Neural crest cell (in vitro differentiated cells): Measurements from ENCODE around the gene TENM3. TPM values are rescaled to one million over a fixed set of nuclear protein-coding genes. Genes with fewer than 3 reads are reported as not detected.

Experiments
- DNase-seq: peaks from one replicate; pipeline ENCODE4 v3.0.0; 2021; ENCODE audit warnings: low read depth, mixed read lengths, low spot score
- H3K27ac Mint-ChIP-seq: one replicate; pipeline ENCODE4 v1.8.0; 2021; ENCODE audit warnings: mild to moderate bottlenecking, mixed read lengths; ENCODE audit not compliant: unreplicated experiment
- H3K27me3 Mint-ChIP-seq: 2 replicates; pipeline ENCODE4 v1.8.0; 2021; ENCODE audit warnings: low read depth, mild to moderate bottlenecking, mixed read lengths
- H3K36me3 Mint-ChIP-seq: 2 replicates; pipeline ENCODE4 v1.8.0; 2021; ENCODE audit warnings: low read depth, mild to moderate bottlenecking, mixed read lengths
- H3K4me1 Mint-ChIP-seq: 2 replicates; pipeline ENCODE4 v1.8.0; 2021; ENCODE audit warnings: mixed read lengths
- H3K4me3 Mint-ChIP-seq: one replicate; pipeline ENCODE4 v1.8.0; 2021; ENCODE audit warnings: mild to moderate bottlenecking, mixed read lengths
- H3K9me3 Mint-ChIP-seq: 2 replicates; pipeline ENCODE4 v1.8.0; 2021; ENCODE audit warnings: mixed read lengths
- total RNA-seq: library from RNA; stranded (reverse); gene quantifications from 2 replicates; pipeline ENCODE4 v1.2.1, GENCODE V29; 2021
- TF ChIP-seq, protein P1 (sequence below): fragments of 200-600 bp; sonication (generic); conservative IDR thresholded peaks from 2 replicates; pipeline ENCODE4 v1.5.0; 2021; ENCODE audit warnings: antibody characterized with exemption, mild to moderate bottlenecking

TENM3 gene
- total RNA-seq, 1 donor from 2014 or later: 43.9 TPM

GRCh38 chr4:182838535-182838934 is 595.3 kb downstream of the TENM3 start:
- no peak for DNase-seq
- TF ChIP-seq, protein P1, sequence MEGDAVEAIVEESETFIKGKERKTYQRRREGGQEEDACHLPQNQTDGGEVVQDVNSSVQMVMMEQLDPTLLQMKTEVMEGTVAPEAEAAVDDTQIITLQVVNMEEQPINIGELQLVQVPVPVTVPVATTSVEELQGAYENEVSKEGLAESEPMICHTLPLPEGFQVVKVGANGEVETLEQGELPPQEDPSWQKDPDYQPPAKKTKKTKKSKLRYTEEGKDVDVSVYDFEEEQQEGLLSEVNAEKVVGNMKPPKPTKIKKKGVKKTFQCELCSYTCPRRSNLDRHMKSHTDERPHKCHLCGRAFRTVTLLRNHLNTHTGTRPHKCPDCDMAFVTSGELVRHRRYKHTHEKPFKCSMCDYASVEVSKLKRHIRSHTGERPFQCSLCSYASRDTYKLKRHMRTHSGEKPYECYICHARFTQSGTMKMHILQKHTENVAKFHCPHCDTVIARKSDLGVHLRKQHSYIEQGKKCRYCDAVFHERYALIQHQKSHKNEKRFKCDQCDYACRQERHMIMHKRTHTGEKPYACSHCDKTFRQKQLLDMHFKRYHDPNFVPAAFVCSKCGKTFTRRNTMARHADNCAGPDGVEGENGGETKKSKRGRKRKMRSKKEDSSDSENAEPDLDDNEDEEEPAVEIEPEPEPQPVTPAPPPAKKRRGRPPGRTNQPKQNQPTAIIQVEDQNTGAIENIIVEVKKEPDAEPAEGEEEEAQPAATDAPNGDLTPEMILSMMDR: no peak
- peaks cover 11% of the 10 kb centered on the region for H3K27me3 Mint-ChIP-seq
- peaks cover 6% of the 10 kb centered on the region for H3K4me1 Mint-ChIP-seq
- H3K36me3 Mint-ChIP-seq: no peaks in the 10 kb centered on the region
- no peak overlapping the region for H3K27ac Mint-ChIP-seq
- no peak overlapping the region for H3K4me3 Mint-ChIP-seq
- no peaks in the 10 kb centered on the region for H3K9me3 Mint-ChIP-seq

DNA sequence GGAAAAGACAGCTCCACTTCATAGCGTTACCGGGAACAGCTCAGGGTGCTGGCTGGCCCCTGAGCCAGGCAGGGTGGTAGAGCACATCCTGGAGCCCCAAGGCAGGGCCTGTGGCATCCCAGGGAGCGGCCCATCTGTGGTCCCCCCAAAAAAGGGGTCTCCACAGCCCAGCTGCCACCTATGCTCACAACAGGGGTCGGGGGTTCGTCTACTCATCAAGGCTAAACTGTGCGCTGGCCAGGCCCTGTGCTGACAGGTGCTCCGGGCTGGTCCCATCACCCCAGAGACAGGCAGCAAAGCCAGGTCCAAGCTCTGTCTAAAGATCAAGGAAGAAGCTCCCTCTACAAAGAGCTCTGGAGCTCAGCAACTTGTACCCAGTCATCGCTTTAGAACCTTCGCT is 596.1 kb downstream of the TENM3 start:
- H3K4me3 Mint-ChIP-seq: no peak overlapping the region
- no peak overlapping the region for H3K27ac Mint-ChIP-seq
- H3K9me3 Mint-ChIP-seq: no peaks in the 10 kb centered on the region
- no peak for DNase-seq
- TF ChIP-seq, protein P1: no peak
- no peaks in the 10 kb centered on the region for H3K36me3 Mint-ChIP-seq
- H3K4me1 Mint-ChIP-seq: peaks cover 11% of the 10 kb centered on the region
- H3K27me3 Mint-ChIP-seq: peaks cover 11% of the 10 kb centered on the region

DNA sequence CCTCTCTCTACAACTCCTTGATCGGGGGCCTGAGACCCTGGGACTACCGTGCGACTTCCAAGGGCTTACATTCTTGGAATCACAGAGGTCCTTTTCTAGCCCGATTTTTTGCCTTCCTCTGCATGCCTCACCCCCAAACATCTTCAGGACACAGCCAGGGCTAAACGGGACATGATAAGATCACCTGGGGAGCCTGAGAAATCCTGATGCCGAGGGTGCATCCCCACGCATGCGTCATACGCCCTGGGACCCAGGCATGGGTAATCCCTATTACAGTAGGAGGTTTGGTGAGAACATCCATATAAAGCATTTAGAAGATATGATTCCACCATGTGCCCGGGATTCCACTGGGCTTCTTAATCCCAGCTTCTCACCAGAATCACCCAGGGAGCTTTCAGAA is 596.9 kb downstream of the TENM3 start:
- H3K9me3 Mint-ChIP-seq: no peaks in the 10 kb centered on the region
- H3K4me1 Mint-ChIP-seq: peaks cover 13% of the 10 kb centered on the region
- DNase-seq: no peak
- no peak overlapping the region for H3K4me3 Mint-ChIP-seq
- H3K27ac Mint-ChIP-seq: no peak overlapping the region
- TF ChIP-seq, protein P1: no peak
- H3K27me3 Mint-ChIP-seq: peaks cover 5% of the 10 kb centered on the region
- no peaks in the 10 kb centered on the region for H3K36me3 Mint-ChIP-seq

DNA sequence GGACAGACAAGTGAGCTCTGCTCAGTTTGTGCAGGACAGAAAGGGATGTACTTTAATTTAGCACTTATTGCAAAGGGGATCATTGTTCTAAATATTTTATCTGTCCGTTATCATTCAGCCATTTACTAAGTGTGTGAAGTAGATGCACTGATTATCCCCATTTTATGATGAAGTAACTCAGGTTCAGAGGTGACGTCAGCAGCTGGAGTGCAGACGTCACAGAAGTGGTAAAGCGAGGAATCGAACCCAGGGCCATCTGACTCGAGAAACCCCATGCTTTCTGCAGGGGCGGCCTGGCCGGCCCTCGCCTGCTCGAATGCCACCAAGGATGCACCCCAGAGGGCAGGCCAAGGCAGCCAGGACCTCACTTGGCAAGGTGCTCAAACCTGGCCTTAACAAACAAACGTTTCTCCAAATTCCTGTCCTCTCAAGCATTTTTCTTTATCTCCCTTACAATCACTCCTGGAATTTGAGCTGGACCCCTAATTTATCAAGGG is 599.0 kb downstream of the TENM3 start:
- no peak overlapping the region for H3K4me3 Mint-ChIP-seq
- no peaks in the 10 kb centered on the region for H3K36me3 Mint-ChIP-seq
- H3K4me1 Mint-ChIP-seq: peaks cover 15% of the 10 kb centered on the region
- H3K9me3 Mint-ChIP-seq: no peaks in the 10 kb centered on the region
- no peak overlapping the region for H3K27ac Mint-ChIP-seq
- DNase-seq: no peak
- TF ChIP-seq, protein P1: no peak
- H3K27me3 Mint-ChIP-seq: no peaks in the 10 kb centered on the region

GRCh38 chr4:182842759-182843390 is 599.7 kb downstream of the TENM3 start:
- Mint-ChIP-seq H3K36me3 (no peaks in the 10 kb centered on the region), H3K4me1 (peaks cover 15% of the 10 kb centered on the region)
- DNase-seq: no peak

More at GRCh38 chr4:182842759-182843390, 599.7 kb downstream of the TENM3 start:
- TF ChIP-seq, protein P1: no peak
- no peak overlapping the region for H3K27ac Mint-ChIP-seq
- H3K4me3 Mint-ChIP-seq: no peak overlapping the region
- H3K27me3 Mint-ChIP-seq: no peaks in the 10 kb centered on the region
- H3K9me3 Mint-ChIP-seq: no peaks in the 10 kb centered on the region
